IPS-20b (cell line): ENCODE data around the gene OR2B6.

ENCODE experiments used
- H3K27ac ChIP-seq: one replicate; pipeline ENCODE4 v1.5.1; 2013; ENCODE audit warnings: low read length
- H3K27me3 ChIP-seq: 2 replicates; pipeline ENCODE4 v1.6.1; 2013; ENCODE audit warnings: mild to moderate bottlenecking, low read length, inconsistent platforms; ENCODE audit not compliant: insufficient read depth
- H3K36me3 ChIP-seq: 2 replicates; pipeline ENCODE4 v1.6.1; 2013; ENCODE audit warnings: low read depth, mild to moderate bottlenecking, inconsistent platforms, low read length, moderate library complexity; ENCODE audit not compliant: insufficient read depth
- H3K4me1 ChIP-seq: 2 replicates; pipeline ENCODE4 v1.6.1; 2013; ENCODE audit warnings: mild to moderate bottlenecking, control low read depth, inconsistent platforms, low read length, moderate library complexity; ENCODE audit not compliant: insufficient read depth
- H3K4me3 ChIP-seq: 2 replicates; pipeline ENCODE4 v1.5.1; 2013; ENCODE audit warnings: mild to moderate bottlenecking, low read length, inconsistent platforms
- H3K9ac ChIP-seq: 2 replicates; pipeline ENCODE4 v1.6.1; 2013; ENCODE audit warnings: low read depth, mild to moderate bottlenecking, inconsistent platforms, low read length, moderate library complexity
- H3K9me3 ChIP-seq: 2 replicates; pipeline ENCODE4 v1.6.1; 2013; ENCODE audit warnings: mild to moderate bottlenecking, low read depth, low read length, inconsistent platforms; ENCODE audit not compliant: insufficient read depth

OR2B6 gene

GRCh38 chr6:27957516-27957915, 475 bp downstream of the OR2B6 start:
- Histone ChIP-seq H3K4me1 (peaks cover 5% of the 10 kb centered on the region; the same call in 1 of the 2 replicates), H3K9me3 (no peaks in the 10 kb centered on the region), H3K27me3 (no peaks in the 10 kb centered on the region), H3K27ac (no peak overlapping the region), H3K9ac (no peak overlapping the region), H3K4me3 (no peak overlapping the region), H3K36me3 (no peaks in the 10 kb centered on the region)

- Histone ChIP-seq H3K4me3 (no peak overlapping the region), H3K9me3 (no peaks in the 10 kb centered on the region), H3K4me1 (peaks cover 5% of the 10 kb centered on the region; the same call in 1 of the 2 replicates), H3K27ac (no peak overlapping the region), H3K36me3 (no peaks in the 10 kb centered on the region), H3K9ac (no peak overlapping the region), H3K27me3 (no peaks in the 10 kb centered on the region)
Observed at GRCh38 chr6:27962506-27962905, 5.5 kb downstream of the OR2B6 start.

DNA sequence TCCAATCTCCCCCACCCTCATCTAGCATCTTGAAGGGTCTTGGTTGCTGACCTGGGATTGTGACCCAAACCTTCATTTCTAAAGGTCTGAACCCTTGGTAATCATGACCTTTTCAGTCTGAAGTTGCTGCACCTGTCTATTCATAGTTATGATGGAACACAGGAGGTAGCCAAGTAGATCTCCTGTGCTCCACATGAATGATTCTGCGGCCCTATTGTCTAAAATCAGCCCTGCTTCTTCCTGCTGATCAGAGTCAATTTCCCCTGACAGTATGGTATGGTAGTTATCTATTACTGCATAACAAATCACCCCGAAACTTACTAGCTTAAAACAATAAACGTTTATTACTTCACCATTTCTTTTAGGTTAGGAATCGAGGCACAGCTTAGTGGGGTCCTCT, 9.0 kb downstream of the OR2B6 start:
- H3K4me3 ChIP-seq, result no peak overlapping the region
- H3K4me1 ChIP-seq, result no peaks in the 10 kb centered on the region
- no peaks in the 10 kb centered on the region for H3K36me3 ChIP-seq
- no peaks in the 10 kb centered on the region for H3K27me3 ChIP-seq
- no peak overlapping the region for H3K9ac ChIP-seq
- no peak overlapping the region for H3K27ac ChIP-seq
- no peaks in the 10 kb centered on the region for H3K9me3 ChIP-seq

DNA sequence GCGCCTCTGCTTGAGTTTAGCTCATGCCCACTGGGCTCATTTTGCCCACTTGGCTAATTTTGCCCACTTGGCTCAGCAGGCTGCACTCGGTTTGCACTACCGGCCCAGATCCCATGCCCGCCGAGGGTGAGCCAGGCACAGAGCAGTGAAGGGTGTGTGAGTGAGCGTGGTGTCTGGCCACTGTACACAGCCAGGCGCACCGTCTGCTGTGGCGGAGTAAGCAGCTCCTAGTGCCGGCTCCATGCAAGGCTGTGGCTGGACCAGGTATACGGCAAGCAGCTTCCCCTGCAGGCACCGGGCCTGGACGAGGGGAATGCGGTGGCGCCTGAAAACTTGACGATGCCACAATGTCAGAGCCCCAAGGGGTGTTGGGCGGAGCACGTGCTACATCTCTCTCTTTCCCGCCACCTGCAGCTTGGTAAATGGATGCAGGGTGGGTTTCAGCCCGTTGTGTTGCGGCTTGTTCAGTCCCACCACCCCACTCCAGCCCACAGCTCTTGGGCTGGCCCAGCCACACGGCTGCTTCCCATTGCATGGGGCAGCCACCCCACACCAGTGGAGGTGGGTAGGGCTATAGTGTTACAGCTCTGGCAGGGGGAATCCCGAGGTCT, 9.9 kb downstream of the OR2B6 start:
- H3K4me1 ChIP-seq, result no peaks in the 10 kb centered on the region
- H3K36me3 ChIP-seq, result no peaks in the 10 kb centered on the region
- H3K9ac ChIP-seq, result no peak overlapping the region
- no peak overlapping the region for H3K4me3 ChIP-seq
- no peak overlapping the region for H3K27ac ChIP-seq
- peaks cover 2% of the 10 kb centered on the region; the same call in 1 of the 2 replicates for H3K9me3 ChIP-seq
- no peaks in the 10 kb centered on the region for H3K27me3 ChIP-seq

GRCh38 chr6:27970444-27970843, 13.4 kb downstream of the OR2B6 start:
- H3K27ac ChIP-seq, result no peak overlapping the region
- no peak overlapping the region for H3K4me3 ChIP-seq
- 0 out of 2 replicates have a peak, but pooled peaks cover 4% of the 10 kb centered on the region for H3K27me3 ChIP-seq
- peaks cover 2% of the 10 kb centered on the region; the same call in 1 of the 2 replicates for H3K9me3 ChIP-seq
- H3K9ac ChIP-seq, result no peak overlapping the region
- H3K4me1 ChIP-seq, result no peaks in the 10 kb centered on the region
- no peaks in the 10 kb centered on the region for H3K36me3 ChIP-seq

- Histone ChIP-seq H3K4me3 (no peak overlapping the region), H3K9me3 (peaks cover 2% of the 10 kb centered on the region; the same call in 1 of the 2 replicates), H3K27me3 (peaks cover 4% of the 10 kb centered on the region; the same call in 1 of the 2 replicates), H3K9ac (no peak overlapping the region), H3K4me1 (no peaks in the 10 kb centered on the region), H3K27ac (no peak overlapping the region), H3K36me3 (no peaks in the 10 kb centered on the region)
Observed at GRCh38 chr6:27972750-27973149, 15.7 kb downstream of the OR2B6 start.

DNA sequence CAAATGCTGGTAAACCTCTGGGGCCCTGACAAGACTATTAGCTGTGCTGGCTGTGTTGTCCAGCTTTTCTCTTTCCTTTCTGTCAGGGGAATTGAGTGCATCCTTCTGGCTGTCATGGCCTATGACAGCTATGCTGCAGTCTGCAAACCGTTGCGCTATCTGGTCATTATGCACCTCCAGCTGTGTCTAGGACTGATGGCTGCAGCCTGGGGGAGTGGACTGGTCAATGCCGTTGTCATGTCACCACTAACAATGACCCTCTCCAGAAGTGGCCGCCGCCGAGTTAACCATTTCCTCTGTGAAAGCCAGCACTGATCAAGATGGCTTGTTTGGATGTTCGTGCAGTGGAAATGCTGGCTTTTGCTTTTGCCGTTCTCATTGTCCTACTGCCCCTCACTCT, 20.3 kb downstream of the OR2B6 start:
- no peak overlapping the region for H3K4me3 ChIP-seq
- no peaks in the 10 kb centered on the region for H3K4me1 ChIP-seq
- H3K36me3 ChIP-seq, result no peaks in the 10 kb centered on the region
- H3K27ac ChIP-seq, result no peak overlapping the region
- no peak overlapping the region for H3K9ac ChIP-seq
- H3K9me3 ChIP-seq, result no peaks in the 10 kb centered on the region
- H3K27me3 ChIP-seq, result peaks cover 4% of the 10 kb centered on the region; the same call in 1 of the 2 replicates

- Histone ChIP-seq H3K9ac (no peak overlapping the region), H3K9me3 (no peaks in the 10 kb centered on the region), H3K27ac (no peak overlapping the region), H3K36me3 (no peaks in the 10 kb centered on the region), H3K4me3 (no peak overlapping the region), H3K27me3 (peaks cover 4% of the 10 kb centered on the region; the same call in 1 of the 2 replicates), H3K4me1 (no peaks in the 10 kb centered on the region)
Observed at GRCh38 chr6:27978705-27979104, 21.7 kb downstream of the OR2B6 start.

- Histone ChIP-seq H3K9me3 (no peaks in the 10 kb centered on the region), H3K36me3 (no peaks in the 10 kb centered on the region), H3K9ac (no peak overlapping the region)
Observed at GRCh38 chr6:27980111-27980510, 23.1 kb downstream of the OR2B6 start.

DNA sequence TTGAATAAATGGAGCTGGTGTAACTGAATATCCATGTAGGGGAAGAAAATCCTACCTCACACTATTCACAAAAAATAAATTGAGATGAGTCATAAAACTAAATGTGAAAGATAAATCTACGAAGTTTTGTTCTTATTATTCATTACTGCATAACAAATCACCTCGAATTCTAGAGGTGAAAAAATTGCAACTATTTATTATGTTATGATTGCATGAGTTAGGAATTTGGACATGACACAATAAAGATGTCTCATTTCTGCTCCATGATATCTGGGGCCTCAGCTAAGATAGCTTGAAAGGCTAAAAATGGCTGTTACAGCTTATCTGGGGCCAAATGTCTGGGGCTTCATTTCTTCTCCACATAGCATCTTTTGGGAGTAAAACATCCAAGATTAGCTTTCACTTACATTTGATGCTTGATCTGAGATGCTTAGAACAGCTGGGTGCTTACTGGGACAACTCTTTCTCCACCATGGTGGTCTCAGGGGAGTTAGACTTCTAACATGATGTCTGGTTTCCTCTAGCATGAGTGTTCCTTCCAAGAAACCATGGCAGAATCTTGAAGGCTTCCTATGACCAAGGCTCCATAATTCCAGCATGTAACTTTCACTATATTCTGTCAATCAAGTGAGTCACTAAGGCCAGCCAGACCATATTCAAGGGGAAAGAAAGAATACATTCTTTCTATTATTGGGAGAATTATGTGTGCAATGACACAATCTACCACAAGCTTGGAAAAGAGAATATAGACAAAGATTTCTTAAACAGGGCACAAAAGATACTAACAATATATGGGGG, 30.1 kb downstream of the OR2B6 start:
- H3K9me3 ChIP-seq, result no peaks in the 10 kb centered on the region
- H3K4me3 ChIP-seq, result no peak overlapping the region
- H3K27me3 ChIP-seq, result peaks cover 5% of the 10 kb centered on the region; the same call in 1 of the 2 replicates
- no peak overlapping the region for H3K9ac ChIP-seq
- H3K36me3 ChIP-seq, result no peaks in the 10 kb centered on the region
- H3K4me1 ChIP-seq, result no peaks in the 10 kb centered on the region
- no peak overlapping the region for H3K27ac ChIP-seq

More at GRCh38 chr6:27980111-27980510, 23.1 kb downstream of the OR2B6 start:
- Histone ChIP-seq H3K4me3 (no peak overlapping the region), H3K27ac (no peak overlapping the region), H3K4me1 (no peaks in the 10 kb centered on the region), H3K27me3 (no peaks in the 10 kb centered on the region; the same call in 1 of the 2 replicates)

- H3K27ac ChIP-seq, result no peak overlapping the region
- H3K27me3 ChIP-seq, result peaks cover 5% of the 10 kb centered on the region; the same call in 1 of the 2 replicates
- no peak overlapping the region for H3K9ac ChIP-seq
- H3K36me3 ChIP-seq, result no peaks in the 10 kb centered on the region
- H3K9me3 ChIP-seq, result no peaks in the 10 kb centered on the region
- no peaks in the 10 kb centered on the region for H3K4me1 ChIP-seq
- no peak overlapping the region for H3K4me3 ChIP-seq
Observed at GRCh38 chr6:27994616-27995015, 37.6 kb downstream of the OR2B6 start.
